Measurements from ENCODE around the gene RDM1.
"Not testable (repeated sequence)": the region's sequence is repeated elsewhere in the genome, so short reads cannot be mapped to it uniquely, and the experiment has no call there.

Gene RDM1

DNA sequence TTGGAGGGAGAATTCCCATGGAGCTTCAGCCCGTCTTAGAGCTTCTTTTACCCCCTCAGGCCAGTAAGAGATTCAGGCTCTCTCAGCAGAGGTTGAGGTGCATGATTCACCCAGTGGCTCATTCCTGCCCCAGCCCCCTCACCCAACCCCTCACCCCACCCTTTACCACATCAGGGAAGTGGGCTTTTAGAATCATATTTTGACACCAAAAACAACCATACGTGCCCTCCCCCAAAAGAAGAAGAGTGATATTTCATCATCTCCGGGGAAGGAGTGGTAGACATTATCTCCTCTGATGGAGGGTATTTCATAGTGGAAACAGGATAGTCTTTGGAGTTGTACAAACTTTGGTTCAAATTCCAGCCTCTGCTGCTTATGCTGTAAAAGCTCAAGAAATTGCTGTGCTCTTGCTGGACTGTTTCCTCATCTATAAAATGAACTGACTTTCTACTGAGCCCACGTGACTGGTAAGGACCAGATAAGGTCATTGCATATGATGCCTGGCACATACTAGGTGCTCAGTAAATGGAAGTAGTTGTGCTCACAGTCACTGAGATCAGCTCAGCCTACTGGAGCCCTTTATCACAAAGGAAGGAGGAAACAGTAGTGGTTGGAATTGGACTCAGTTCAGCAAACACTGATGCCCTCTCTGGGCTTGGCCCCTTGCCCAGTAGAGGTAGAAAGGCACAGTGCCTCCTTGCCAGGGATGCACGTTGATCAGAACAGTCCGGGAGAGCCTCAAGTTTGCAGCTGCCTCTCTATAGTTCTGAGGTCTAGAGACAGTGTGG lies 32.1 kb downstream of the RDM1 start:
- DNase-seq = peak; percentile 55

DNA sequence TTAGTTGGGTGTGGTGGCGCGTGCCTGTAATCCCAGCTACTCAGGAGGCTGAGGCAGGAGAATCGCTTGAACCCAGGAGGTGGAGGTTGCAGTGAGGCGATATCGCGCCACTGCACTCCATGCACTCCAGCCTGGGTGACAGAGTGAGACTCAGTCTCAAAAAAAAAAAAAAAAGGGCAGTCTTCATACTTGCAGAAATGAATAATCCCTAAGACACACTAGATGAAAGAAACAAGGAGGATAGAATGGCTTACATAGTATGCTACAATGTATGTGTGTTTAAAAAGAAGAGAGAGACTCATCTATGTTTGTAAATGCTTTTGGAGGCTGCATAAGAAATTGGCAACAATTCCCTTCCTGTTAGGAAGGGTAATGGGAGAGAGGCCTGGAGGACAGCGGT lies 32.8 kb downstream of the RDM1 start:
- not testable (repeated sequence) for DNase-seq

DNA sequence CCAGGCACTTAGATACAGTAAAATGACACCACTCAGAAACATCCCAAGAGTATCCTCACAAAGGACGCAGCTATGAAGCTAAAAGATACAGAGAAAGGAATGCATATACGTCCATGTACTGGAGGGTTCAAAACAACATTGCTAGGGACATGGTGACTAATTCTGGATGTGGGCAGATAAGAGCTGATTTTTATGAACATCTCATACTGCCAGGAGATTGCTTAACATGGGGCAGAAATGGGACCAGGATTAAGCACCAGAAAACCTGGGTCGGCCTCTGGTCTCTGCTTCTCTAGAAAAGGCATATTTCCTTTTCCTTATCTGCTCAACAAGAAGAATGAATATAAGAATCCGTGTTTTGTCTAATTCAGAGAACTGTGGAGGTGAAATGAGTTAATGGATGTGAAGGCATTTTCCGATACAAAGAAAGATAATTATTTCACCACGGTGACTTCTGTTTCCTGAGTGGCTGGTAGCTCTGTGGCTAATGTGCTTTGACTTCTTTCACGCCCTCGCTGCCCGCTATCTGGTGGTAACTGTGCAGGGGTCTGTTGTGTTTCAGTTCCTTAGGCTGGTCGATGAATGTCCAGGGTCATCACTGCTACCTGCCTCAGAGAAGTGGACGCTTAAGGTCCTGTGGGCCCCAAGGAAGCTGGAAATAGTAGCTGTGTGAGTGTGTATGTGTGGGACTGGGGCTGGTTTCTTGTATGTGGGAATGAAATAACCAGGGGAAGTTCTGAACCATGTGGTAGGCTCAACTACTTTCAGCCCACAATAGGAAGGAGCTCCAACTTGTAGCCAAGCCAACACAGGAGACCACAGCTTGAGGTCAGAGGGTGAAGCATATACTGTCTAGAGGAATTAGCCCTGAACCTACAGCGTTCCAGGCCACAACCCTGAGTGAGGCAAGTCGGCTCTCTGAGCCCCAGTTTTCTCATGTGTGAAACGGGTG lies 34.7 kb downstream of the RDM1 start:
- DNase-seq = peak; percentile 38

DNA sequence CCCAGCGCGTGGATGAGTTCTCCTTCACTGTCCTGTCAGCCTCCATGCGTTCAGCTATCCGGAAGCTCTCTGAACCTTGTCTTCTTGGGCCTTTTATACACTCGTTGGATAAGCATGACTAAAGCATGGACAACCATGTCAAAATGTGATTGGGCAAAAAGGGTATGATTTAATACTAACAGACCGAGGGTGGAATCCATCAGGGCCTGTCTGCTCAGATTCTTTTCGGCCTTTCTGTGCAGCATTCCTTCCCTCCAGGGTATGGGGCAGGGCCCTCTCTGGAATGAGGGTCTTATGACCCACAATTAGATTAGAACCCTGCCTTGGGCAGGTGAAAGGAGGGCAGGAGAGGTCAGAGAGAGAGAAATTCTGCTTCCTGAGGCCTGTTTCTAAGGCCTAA lies 36.4 kb downstream of the RDM1 start:
- DNase-seq = no peak

DNA sequence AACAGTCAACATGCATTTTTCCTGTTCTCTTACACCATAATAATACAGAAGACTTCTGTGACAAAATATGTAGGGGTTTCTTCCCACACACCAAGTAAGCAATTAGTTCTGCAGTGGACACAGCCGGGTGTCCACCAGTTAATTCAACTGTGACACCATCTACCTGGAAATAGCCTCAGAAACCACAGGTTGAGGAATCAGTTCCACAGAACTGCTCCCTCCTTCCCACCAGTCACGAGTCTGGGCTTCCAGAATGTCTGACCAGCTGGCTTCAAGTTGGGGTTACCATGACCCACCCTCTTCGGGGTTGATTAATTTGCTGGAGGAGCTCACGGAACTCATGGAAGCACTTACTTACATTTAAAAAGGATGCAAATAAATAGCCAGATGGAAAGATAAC lies 36.8 kb downstream of the RDM1 start:
- no peak for DNase-seq

DNA sequence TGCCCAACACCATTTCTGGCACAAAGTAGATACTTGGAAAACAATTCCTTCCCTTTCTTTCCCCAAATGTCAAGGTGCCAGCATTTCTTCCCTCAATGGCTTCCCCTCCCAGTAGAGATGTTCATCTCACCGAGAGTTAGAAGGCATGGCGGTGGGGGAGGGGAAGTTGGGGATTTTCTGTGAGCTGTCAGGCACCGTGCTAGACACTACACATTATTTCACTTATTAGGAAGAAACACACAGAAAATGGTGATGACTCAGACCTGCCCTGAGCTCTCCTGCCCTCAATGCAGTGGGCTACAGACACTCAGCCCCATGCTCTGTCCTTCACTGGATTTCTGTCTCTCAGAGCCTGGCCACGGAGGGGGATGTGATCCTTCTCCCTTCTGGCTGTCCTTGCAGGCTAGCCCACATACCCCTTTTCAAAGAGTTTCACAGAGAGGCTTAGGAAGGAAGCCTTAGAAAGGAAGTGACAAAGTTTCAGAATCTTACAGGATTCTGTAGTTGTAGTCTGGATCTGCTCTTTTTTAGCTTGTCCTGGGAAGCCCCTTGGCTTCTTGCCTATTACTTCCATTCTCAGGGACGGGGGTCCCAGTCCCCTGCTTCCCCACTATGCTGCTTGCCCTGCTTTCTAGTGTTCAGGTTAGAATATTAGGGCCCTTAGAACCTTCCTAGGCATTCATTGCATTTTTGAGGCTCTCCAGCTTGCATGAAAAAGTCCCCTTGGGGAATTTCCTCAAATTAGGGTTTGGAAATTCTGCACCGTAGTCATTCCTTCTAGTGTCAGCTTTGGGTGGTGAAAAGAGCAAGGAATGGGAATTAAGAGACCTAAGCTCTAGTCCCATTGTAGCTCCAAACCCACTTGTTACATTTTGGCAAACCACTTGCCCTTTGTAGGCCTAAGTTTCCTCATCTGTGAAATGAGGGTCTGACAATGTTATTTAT lies 38.2 kb downstream of the RDM1 start:
- DNase-seq = peak; percentile 54

DNA sequence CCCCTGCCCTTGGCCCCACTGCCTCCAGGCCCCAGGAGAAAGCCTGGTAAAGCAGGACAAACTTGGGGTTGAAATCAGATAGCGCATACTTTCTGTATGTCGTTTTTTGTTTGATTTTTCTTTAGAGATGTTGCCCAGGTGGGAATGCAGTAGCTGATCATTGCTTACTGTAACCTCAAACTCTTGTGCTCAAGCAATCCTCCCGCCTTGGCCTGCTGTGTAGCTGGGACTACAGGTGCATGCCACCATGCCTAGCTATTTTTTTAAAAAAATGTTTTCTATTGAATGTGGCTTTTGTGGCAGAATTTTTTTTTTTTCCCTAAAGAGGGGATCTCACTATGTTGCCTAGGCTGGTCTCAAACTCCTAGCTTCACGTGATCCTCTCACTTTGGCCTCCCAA lies 39.3 kb downstream of the RDM1 start:
- no peak for DNase-seq

DNA sequence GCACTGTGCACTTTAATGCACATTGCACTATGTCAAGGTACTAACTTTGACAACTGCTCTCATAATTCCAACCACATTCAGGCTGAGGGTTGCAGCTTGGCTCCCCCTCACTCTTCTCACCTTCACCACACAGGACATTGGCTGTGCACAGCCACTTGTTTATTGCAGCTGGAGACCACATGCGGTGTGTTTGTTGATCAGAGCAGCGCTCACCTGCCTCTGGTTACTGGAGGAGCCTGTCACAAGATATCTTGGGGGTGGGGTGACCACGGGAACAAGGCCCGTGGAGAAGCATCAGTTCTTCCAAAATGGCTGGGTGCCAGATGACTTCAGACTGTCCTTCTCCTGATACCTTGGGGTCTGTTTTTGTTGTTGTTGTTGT lies 39.8 kb downstream of the RDM1 start:
- DNase-seq = no peak

DNA sequence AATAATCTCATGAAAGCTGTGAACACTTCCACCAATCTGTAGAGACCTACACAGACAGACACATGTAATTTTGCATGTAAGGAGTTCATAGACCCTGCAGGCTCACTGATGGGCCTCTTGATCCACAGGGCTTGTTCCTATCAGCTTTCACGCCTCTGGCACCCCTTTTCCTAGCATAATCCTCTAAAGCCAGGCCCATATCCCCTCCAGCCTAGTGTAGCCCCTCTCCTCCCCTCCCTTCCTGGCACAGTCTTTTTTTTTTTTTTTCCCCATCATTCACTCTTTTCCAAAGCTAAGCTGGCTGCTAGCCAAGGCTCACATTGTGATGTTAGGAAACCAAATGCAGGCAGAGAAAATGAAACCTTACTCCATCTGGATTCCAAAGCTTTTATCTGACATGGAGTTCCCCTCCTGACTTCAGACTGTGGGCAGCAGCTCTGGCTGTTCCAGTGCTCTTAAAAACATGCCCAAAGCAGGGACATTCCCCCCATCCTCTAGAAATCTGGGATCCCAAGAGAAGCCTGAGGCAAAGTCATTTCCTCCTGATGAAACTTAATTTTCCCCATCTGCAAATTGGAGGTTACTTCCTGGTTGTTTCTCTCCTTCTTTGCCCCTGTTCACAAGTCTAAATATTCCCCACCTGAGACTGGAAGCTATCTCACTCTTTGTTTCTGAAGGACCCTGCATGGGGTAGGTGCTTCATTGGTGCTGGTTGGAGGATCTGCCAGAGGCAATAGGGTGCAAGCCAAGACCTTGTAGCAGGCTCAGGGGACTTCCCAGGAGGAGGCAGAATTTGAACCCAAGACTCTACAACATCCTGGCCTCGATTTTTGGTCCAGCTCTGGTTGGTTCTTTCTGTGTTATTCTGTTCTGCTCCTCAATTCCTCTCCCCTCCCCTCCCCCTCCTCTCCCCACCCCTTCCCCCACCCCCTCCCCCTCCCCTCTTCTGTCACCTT lies 40.5 kb downstream of the RDM1 start:
- no peak for DNase-seq

DNA sequence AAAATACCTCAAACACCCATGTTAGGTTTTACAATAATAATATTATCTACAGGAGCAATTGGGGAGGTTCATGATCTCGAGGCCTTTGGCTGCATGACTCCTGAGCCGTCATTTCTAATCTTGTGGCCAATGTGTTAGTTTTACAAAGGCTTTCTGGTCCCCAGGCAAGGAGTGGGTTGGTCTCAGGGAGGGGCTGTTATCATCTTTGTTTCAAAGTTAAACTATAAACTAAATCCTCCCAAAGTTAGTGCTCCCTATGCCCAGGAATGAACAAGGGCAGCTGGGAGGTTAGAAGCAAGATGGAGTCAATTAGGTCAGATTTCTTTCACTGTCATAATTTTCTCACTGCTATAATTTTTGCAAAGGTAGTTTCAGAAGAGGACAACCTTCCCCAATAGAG lies 41.3 kb downstream of the RDM1 start:
- DNase-seq = peak; percentile 27

DNA sequence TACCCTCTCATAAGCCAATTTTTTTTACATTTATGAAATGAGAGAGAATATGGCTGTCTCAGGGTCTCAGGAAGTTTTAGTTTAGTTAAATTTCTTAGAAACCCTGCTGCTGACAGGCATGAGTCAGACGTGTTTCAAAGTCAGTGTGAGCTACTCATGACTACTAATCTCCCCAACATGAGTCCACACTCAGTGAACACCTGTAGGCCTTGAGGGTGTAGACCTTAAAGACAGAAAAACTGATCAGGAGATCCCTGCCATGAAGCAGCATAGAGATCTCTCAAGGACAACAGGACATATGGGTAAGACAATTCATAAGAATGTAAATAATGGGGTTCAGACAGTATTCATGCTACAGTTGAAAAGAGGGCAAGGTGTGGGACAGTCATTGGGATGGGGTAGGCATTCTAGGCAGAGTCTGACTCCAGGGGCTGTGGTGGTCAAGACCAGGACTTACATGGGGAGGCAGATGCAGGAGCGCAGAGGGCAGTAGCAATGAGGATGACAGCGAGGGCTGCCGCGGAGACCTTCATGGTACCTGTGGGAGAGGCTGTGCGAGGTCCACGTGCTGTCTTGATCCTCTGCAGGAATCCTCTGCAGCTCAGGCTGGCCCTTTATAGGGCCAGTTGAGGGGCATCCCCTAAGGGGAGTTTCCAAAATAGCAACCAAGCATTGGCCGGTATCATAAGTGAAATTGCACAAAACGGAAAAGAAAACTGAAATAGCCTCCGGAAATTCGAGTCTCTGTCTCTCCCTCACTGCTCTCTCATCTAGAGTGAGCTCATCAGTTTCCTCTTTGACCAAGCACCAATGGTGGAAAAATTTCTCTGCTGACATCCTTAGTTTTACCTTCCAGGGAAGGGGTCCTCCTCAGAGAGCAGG lies 50.6 kb downstream of the RDM1 start, which contains the start of gene CCL5:
Gene CCL5 (minus strand): TSS at position 588 of the 882 bp plus-strand sequence.
- peak; percentile 24 for DNase-seq

DNA sequence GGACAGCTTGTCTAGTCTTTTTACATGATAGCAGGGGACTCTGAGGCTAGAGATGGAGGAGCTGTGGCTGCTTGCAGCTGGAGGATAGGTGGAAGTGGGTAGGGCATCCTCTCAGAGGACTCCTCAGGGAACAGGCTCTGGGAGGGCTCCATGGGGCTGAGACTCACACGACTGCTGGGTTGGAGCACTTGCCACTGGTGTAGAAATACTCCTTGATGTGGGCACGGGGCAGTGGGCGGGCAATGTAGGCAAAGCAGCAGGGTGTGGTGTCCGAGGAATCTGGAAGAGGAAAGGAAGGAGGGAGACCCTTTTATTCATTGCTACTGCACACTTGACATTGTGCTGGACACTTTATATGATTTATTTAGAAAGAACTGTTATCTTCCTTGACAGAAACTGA lies 52.2 kb downstream of the RDM1 start:
- DNase-seq = no peak

DNA sequence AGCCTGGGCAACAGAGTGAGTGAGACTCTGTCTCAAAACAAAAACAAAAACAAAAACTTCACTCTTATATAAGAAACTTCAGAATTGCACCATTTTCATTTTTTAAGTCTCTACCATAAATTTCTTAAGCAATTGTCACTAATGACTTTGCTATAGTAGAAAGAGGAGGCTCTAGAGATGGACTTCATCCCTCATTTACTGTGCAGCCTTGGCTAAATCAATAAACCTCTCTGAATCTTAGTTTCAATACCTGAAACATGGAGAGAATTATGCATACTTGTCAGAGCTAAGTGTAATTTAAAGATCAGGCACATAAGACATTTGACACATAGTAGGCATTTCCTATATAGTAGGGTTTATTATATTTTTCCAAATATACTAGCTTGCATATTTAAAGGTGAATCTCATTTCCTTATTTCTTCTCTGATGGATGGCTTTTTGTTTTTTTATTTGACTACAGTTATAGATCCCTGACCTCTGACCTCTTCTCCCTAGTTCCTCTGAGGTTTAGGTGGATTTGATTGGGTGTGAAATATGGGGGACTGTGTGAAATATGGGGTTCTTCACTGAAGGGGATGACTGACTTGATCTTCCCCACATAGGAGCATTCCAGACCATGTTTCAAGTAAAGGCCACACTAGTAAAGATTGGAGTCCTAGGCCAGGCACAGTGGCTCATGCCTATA lies 53.1 kb downstream of the RDM1 start:
- DNase-seq = no peak

DNA sequence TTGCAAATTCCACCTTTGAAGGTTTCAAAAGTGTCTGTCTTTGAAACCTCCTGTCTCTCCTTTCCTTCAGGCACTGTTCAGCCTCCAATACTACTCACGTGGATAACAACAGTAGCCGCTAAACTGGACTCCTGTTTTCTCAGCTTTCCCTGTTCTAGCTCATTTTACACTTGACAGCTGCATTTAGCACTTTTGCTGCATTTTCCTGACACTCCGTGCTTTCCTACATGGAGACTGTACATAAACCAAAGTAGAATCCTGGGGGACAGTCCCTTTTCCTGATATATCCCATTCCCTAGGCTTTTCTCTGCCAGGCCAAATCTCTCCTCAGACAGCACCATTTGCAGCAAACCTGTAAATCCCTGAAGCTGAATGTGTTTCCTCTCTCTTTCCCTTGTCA lies 54.0 kb downstream of the RDM1 start:
- no peak for DNase-seq

DNA sequence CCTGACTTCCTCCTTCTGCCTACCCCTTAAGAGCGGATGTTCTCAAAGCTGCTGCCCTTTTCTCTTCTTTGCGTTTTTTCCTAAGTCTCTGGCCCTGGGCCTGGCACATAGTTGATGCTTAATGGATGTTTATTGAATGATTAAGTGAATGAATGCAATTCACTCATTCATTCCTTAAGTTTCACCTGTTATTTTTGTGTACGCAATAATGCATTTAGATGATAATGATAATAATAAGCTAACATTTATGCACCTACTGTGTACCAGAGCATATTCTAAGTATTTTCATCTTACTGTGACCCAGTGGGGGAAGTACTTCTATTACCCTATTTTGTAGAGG lies 54.8 kb downstream of the RDM1 start:
- DNase-seq = no peak

DNA sequence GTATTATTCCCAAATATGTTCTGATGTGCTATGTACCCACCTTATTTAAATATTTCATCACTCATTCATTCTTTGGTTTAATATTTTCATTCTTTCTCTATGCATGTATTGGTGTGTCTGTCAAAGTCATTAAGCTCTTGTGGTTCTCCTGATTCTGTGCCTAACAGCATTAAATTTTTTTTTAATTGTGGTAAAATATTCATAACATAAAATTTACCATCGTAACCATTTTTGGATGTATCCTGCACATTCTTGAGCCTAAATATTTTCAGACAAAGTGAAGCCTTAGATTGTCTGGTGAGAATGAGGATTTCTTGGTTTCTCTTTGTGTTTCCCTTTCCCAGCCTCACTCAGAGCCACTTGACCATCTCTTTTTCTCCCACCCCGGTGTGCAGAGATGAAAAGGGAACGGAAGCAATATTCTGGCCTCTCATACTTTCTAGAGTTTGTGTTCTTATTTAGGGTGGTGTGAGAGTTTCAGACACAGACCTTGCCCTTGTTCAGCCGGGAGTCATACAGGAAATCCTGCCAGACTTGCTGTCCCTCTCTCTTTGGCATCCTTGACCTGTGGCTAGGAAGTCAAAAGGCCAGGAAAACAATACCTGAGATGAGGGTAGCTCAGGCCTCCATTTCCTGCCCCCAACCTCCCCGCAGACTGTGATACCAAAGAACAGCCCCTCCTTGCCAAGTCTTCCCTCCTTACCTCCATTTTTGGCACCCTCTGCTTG lies 55.3 kb downstream of the RDM1 start:
- DNase-seq = no peak

DNA sequence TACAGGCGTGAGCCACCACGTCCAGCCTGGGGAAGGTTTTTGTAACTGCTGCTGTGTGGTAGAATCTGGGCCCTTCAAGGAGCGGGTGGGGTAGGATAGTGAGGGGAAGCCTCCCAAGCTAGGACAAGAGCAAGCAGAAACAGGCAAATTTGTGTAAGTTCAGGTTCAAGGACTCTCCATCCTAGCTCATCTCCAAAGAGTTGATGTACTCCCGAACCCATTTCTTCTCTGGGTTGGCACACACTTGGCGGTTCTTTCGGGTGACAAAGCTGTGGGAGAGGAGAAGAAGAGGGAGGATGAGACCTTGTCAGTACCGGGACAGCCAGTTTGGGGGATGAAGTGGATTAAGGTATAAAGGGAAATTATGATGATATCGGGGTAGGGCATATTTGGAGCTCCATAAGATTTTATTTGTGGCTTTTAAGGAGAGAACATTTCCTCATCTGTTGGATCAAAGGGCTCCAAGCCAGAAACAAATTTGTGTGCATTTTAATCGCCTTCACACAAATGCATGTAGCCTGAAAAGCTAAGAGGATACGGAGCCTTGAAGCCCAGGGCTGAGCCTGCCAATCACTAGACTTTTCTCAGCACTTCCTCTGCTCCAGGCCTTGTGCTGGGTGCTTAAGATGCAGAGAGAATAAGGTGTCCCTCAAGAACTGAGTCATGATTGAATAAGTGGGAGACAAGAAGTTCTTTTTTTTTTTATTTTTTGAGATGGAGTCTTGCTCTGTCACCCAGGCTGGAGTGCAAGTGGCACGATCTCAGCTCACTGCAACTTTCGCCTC lies 58.2 kb downstream of the RDM1 start:
- DNase-seq = no peak

All from stimulated activated naive CD4-positive, alpha-beta T cell treated with Interleukin-2 at 50 U/mL for 16 hours (primary cell).